Uterine smooth muscle cell (primary cell): ENCODE measurements around the gene MB. TPM values are rescaled to one million over a fixed set of nuclear protein-coding genes. Genes with fewer than 3 reads are reported as not detected.

ENCODE experiments used
- total RNA-seq: library from RNA; depleted of rRNA; stranded (reverse); fragments of >200 nt; gene quantifications from 2 replicates; pipeline ENCODE4 v1.2.3, GENCODE V29; 2014

Gene MB
- not detected in 2 replicates for total RNA-seq

GRCh38 chr22:35617137-35617755, at the start of gene MB:
MB (minus strand) TSS chr22:35617329; CDS start chr22:35617257, 72 bp downstream.

DNA sequence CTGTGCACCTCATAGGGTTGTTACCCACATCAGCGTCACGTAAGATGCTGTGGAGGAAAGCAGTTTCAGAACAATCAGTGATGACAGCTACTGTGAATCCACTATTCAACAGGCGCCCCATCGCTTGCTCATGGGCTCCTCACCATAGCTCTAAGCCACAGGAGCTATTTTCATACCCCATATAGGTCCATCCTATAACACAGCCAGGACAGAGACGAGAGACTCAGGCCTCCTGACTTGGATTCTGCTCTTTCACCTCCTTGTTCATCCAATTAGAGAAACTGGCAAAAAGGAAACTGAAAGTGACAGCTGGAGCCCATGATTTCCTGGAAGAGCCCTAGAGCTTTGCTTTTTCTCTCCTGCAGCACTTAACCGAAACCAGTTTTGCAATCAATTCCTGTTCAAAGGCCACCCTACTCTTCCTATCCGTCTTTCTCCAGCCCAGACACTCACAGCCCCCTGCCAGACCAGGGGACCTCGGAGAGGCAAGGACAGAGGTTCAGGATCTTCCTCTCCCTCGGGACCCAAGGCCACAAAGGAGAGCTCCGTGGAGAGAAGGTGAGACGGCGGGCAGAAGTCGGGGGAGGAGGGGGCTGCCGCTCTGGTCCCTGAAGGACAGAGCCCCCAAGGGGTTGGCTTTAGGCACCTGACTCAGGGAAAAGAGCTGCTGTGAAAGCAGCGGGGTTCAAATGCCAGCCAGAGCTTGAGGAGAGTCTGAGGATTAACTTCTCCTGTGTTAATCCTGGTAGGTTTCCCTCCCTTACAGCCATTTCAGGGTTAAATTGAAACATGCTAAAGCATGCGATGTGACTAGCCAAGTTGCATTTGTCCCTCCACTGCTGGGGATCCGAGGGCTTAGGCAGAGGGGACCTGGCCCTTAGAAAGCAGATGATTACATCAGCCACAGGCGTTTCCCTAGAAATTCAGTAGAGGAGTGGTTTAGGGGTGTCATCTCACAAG, 31.2 kb upstream of the MB start, which contains the start of gene APOL6:
Gene APOL6, plus strand, starts transcription at position 381 of the 960 bp plus-strand sequence. CDS start 7,980 bp downstream, outside the sequence.

Other genes with a start within 250 kb of the MB start
- gene HMOX1, start 236.2 kb downstream of the MB start, total RNA-seq = 62.6 and 167 TPM in 2 replicates
- gene MCM5, start 217.2 kb downstream of the MB start, total RNA-seq = 37.2 and 142 TPM in 2 replicates
- under 0.01 TPM in 1 of 2 replicates, not detected in the other for gene RASD2, start 76.5 kb downstream of the MB start, total RNA-seq
- gene APOL6, start 31.1 kb upstream of the MB start, total RNA-seq = 26.0 and 28.7 TPM in 2 replicates
- not detected in 2 replicates for gene APOL5, start 100.5 kb upstream of the MB start, total RNA-seq